Pulmonary artery endothelial cell (primary cell): ENCODE data around the gene CACNA2D4. TPM values are rescaled to one million over a fixed set of nuclear protein-coding genes. Genes with fewer than 3 reads are reported as not detected.

Experiments
- DNase-seq: peaks from one replicate; pipeline ENCODE4 v3.0.0-alpha.2; 2011; ENCODE audit warnings: low read depth, low spot score
- total RNA-seq: library from RNA; depleted of rRNA; stranded (reverse); fragments of >200 nt; gene quantifications from 2 replicates; pipeline ENCODE4 v1.2.3, GENCODE V29; 2014

Gene CACNA2D4
- total RNA-seq, 1 donor from 2014 or later: 0.46 TPM

- no peak for DNase-seq
Measured at GRCh38 chr12:1793426-1794210, 124.8 kb downstream of the CACNA2D4 start.

DNA sequence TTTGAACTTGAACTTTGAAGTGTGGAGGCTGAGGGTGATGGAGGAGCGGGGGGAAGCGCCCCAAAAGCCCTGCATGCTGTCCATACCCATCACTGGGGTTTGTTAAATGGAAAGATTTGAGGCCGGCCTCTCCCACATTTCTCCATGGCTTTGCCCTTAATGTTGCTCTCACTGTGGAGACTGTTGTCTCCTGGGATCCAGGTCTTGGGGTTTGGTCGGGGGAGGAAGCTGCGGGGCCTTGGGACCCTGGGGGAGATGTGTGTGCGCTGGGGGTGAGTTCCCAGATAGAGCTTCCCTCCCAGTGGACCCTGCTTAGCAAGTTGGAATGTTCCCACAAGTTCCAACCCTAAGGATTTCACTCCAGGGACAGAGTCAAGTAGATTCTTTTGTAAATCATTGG lies 126.0 kb downstream of the CACNA2D4 start:
- DNase-seq: no peak

- DNase-seq: no peak
Measured at GRCh38 chr12:1791104-1791841, 127.2 kb downstream of the CACNA2D4 start.

DNA sequence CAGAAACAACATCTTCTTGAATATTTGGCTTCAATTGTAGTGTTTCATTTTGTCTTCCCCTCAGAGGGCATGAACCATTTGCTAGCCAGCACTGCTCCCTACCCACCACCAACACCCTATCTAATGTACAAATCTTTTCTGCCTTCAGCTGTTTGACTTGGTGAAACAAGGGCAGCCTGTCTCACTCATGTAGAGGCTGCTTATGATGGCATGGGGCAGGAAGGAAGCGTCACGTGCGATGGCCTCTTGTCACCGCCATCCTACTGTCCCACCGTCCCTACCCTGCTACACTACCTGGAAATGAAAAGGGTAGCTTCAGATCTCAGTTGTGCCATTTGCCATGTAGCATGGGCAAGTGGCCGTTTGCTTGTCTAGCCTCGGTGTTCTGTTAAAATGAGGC lies 128.0 kb downstream of the CACNA2D4 start:
- DNase-seq: no peak

DNA sequence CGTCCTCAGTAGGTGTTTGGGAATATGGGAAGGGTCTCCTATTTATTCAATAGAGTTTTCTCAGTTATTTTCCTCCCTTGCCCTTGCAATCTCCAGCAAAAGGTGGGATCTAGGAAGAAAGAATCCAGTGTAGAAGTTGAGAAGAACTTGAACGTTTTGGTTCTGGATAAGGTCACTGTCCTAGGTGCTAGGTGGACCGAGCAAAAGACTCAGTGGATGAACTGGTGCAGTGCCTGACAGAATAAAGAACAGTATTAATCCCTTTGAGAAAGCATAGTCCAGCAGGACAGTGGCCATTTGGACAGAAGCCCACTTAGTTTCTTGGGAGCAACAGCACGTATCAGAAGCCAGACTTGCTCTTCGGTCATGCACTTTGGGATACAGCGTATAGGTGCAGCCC lies 130.7 kb downstream of the CACNA2D4 start:
- no peak for DNase-seq

GRCh38 chr12:1782215-1782614 lies 136.2 kb downstream of the CACNA2D4 start:
- no peak for DNase-seq

DNA sequence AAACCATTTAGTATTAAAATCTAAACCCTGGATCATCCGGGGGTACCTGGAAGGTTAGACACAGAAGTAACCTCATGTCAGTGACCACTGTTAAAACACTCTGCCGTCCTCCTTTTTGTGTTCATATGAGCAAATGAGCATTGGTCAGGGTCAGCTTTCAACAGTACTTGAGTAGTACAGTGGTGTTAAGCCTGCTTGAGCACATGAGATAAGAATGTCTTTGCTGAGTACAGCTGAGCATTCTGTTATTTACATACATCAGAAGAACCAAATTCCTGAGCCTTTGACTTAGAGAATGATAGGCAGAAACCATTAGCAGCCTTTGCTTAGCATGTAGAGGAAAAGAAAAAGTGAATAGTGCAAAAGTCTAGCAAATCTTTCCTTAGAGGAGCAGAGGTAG lies 136.7 kb downstream of the CACNA2D4 start:
- DNase-seq: no peak

DNA sequence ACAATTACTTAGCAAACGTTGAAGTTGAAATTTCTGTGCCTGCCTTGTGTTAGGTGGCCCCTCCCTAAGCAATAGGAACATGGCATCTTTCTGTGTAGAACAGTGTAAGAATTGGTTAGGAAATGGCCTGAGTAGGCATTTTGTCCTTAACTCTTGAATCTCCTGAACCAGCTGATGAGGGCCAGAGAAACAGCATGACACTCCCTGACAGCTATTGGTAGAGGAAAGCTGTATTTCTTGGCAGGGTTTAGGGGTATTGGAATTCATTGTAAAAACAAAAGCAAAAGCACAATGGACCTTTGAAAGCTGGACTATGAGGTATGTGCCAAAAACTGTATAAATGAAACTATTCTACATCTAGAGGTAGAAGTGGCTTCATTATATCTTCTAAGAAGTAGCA lies 138.7 kb downstream of the CACNA2D4 start:
- DNase-seq: peak; percentile 71

DNA sequence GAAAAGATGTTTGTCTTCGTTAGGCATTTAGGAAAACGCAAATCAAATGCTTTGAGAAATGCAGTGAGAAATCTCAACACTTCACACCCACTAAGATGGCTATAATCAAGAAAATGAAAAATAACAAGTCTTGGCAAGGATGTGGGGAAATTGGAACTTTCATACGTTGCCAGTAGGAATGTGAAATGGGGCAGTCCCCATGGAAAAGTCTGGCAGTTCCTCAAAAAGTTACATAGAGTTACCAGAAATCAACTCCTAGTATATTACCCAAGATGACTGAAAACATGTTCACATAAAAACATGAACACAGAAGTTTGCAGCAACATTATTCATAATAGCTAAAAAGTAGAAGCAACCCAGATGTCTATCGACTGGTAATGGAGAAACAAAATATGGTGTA lies 139.5 kb downstream of the CACNA2D4 start:
- DNase-seq: no peak

DNA sequence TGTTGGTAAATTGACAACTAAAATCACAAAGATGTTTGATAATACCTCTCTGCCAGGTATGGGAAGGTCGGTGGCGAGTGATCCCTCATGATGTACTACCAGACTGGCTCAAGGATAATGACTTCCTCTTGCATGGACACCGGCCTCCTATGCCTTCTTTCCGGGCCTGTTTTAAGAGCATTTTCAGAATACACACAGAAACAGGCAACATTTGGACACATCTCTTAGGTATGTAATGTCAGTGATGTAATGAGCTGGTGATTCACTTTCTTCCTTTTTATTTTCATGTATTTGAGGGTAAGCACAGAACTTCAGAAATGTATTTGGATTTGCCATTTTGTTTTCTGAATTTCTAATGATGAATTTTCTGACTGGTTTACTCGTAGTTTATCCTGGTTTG lies 140.7 kb downstream of the CACNA2D4 start:
- DNase-seq: no peak

DNA sequence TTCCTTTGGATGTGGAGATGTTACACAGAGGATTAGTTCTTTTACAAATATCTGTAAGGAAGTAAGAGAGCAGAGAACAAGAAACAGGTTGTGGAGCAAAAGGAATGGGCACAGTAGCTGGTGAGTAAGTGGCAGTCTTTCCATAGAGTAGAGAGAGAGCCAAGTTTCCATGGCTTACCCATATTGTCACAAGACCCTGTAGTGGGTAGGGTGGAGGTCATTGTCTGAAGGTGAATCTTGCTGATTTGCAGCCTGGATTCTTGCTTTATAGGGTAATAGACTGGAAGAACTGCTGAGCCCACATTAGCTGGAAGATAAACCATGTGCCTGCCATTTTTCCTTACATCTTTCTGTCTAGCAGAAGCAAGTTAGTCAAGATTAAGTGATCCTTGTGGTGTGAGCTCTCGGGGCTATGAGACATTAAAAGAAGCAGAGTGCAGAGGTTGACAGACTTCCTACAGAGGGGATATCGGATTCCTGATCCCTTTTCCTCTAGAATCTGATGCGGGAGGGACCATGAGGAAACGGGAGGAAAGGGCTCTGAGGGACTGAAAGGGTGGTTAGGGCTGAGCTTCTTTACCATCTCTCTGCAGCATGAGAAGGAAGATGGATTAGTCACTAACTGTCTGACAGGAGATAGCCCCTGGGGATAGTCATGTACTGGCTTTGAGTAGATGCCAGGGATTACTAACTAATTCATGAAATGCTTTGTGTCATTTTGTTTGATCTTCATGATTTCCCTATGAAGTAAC lies 142.1 kb downstream of the CACNA2D4 start:
- no peak for DNase-seq

- no peak for DNase-seq
Measured at GRCh38 chr12:1773937-1774655, 144.4 kb downstream of the CACNA2D4 start.

GRCh38 chr12:1769809-1770494 lies 148.5 kb downstream of the CACNA2D4 start:
- no peak for DNase-seq

- no peak for DNase-seq
Measured at GRCh38 chr12:1768615-1769014, 149.8 kb downstream of the CACNA2D4 start.

DNA sequence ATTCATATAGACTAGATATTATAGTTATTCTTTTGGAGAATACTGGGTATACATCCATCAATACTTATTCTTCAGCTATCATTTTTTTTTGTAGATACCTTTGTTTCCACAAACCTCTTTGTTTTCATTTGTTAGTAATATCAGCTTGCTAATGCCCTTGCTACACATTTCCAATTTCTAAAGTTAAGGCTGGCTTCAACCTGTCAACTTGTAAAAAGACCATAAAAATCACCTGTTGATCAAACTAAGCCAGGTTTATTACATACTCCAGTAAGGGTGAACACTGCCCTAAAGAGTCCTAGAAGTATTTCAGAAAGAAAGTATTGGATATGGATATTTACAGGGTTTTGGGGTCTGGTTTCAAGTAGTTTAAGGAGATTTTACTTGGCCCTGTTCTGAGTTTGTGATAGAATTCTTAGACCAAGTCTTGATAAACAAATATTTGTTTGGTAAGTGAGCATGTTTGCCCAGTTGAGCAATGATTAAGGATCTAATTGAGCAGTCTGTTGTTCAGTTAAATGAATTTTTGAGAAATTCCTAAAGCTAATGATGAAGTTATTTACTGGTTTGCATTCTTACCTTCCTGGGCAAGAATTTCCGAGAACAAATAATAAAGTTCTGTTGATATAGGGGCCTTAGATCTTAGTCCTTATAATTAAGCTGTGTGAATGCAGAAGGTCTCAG lies 150.9 kb downstream of the CACNA2D4 start:
- DNase-seq: no peak

- no peak for DNase-seq
Measured at GRCh38 chr12:1766110-1766509, 152.3 kb downstream of the CACNA2D4 start.

DNA sequence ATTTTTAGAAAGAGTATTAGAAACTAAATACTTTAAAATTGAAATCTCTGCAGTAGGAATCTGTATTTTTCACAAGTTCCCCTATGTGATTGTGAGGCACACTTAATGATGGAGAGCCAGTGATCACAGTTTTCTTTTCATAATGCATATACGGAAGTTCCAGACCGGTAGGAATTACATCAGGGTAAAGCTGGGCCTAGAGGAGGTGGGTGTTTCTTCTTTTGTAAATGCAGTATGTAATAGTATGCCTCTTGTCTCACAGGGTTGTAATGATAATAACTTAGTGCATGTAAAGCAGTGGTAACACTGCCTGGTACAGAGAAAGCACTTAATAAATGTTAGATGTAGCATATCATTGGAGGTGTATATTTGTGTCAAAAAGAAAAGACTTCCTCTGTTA lies 155.3 kb downstream of the CACNA2D4 start:
- DNase-seq: no peak

DNA sequence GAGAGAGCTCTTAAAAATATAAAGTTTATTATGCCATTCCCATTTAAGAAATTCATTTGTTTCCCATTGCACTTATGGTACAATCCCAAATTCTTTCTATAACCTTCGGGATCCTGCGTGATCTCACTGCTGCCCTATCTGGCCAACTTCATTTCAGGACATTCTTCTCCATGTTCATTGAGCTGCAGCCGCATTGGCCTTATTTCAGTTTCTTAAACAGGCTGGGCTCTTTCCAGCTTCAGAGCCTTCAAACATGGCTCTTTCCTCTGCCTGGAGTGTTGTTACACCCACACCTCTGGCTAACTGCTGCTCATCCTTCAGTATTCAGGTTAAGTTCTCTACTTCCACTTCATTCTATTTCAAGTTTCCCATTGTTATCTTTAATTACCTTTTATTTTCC lies 156.6 kb downstream of the CACNA2D4 start:
- DNase-seq: no peak

- DNase-seq: peak; percentile 49
Measured at GRCh38 chr12:1760566-1761382, 157.7 kb downstream of the CACNA2D4 start.
